ENCODE measurements around the gene SLC22A16.

SLC22A16 gene

DNA sequence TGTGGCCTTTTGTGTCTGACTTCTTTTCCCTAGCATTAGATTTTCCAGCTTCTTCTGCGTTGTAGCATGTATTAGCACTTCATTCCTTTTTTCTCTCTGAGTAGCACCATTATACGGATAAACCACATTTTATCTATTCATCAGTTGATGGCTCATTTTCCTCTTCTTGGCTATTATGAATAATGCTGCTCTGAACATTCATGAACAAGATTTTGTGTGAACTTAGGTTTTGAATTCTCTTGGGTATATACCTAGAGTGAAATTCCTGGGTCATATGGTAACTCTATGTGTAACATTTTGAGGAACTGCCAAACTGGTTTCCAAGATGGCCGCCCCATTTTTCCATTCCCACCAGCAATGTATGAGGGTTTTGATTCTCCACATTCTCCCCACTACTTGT is 28.7 kb downstream of the SLC22A16 start:
- DNase-seq (ENCODE audit: low spot score) = no peak

- DNase-seq (ENCODE audit: low spot score) = no peak
These were observed 30.0 kb downstream of the SLC22A16 start for GRCh38 chr6:110446405-110446804.

DNA sequence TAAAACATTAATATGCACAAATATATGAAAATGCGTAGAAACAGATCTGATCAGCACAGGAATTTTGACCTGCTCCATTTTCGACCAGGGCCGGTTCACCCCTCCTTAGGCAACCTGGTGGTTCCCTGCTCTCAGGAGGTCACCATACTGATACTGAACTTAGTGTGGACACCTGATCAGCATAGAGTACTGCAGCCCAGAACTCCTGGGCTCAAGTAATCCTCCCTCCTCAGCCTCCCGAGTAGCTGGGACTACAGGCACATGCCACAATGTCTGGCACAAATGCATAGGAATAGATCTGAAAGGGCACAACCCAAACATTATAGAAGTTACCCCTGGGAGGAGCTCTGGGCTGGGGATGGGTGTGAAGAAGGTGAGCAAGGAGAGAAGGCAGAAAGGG is 36.4 kb downstream of the SLC22A16 start:
- no peak for DNase-seq (ENCODE audit: low spot score)

DNA sequence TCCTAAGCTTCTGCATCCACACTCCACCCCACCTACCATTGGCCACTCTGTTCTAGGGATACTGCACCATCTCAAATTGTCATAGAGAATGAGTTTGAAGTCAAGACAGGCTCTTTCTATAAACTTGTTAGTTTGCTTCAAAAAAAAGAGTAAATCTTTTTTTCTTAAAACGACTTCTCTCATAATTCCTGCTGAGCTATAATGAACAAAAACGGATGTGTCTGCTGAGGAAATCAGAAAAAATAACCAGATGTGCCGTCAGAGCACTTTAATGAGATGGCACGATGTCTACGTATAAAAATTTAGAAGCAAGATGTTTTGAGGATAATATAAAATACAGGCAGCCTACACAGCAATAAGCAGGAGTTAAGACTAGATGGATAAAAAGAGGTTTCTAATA is 37.1 kb downstream of the SLC22A16 start:
- DNase-seq (ENCODE audit: low spot score) = no peak

DNA sequence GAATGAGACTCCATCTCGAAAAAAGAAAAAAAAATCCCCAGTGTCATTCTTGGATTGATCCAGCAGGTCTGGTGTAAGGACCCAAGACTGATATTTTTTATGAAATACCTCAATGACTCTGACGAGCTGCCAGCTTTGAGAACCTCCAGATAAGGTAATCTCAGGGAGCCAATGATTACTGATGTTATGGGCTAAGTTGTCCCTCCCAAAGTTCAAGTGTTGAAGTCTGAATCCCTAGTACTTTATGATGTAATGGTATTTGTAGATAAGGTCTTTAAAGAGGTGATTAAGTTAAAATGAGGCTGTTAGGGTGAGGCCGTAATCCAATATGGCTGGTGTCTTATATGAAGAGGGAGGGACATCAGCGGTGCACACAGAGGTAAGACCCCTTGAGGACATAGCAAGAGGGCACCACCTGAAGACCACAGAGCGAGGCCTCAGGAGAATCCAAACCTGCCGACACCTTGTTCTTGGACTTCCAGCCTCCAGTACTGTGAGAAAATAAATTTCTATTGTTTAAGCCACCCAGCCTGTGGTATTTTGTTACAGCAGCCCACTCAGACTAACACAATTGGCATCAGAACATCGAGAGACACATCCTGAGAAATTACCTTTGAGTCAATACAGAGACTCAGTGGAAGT is 41.3 kb downstream of the SLC22A16 start:
- no peak for DNase-seq (ENCODE audit: low spot score)

DNA sequence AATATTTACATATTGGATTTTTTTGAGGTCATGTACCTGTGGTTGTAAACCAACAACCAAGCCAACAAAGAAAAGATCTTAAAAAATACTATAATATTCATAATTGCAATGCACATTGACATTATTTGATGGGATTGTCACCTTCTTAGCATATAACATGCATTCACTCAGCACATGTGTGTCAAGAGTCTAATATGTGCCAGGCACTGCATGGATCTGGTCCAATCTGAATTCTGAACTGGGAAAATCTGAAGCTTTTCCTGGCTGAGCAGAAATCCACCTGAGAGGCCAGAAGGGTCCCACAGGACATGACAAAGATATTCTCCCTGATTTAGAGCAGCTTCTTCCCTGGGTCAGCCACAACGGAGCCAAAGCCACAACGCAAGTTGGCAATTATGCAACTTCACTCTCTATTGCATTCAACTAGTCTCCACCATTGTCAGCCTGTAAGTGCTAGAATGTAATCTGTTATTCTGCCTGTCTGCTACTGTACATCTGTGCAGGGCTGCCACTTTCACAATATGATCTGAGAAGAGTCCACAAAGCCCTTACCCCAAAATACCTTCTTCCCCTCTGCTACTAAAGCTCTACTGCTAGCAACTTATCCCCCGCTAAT is 44.0 kb downstream of the SLC22A16 start:
- no peak for DNase-seq (ENCODE audit: low spot score)

- DNase-seq (ENCODE audit: low spot score) = no peak
These were observed 45.7 kb downstream of the SLC22A16 start for GRCh38 chr6:110430741-110431140.

DNA sequence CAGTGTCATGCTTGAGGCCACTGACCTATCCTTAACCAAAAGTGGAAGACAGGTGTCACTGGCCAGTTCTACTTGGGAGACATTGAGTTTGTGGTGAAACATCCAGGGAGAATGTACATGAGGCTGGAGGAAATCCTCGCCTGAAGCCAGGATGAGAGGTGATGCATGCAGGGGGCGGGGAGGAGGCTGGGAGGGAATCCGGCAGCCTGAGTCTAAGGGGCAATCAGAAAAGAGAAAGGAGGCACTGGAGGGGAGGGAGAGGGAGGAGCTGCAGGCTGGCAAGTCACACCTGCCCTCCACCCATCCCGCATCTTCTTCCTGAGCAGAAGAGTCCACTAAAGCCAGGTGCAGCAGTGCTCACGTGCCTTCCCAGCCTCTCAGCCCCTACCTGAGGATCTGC is 46.2 kb downstream of the SLC22A16 start:
- DNase-seq (ENCODE audit: low spot score) = no peak

DNA sequence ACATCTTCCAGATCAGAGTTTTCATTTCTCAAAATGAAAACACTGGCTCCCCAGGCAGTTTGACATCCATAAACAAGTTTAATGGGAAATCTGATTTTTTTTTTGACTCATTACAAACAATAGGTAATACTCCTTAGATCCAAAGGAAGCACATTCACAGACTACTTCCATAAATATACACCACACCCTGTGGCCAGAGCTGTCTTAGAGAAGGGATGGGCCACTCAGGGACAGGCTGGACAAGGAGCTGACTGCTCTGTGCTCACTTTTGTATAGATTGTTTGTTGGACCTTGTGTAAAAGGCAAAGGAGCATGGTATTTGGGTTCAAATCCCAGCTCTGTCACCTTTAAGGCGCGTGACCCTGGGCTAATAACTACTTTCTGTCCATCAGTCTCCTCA is 48.3 kb downstream of the SLC22A16 start:
- DNase-seq (ENCODE audit: low spot score) = no peak

GRCh38 chr6:110425816-110426215 is 50.6 kb downstream of the SLC22A16 start:
- DNase-seq (ENCODE audit: low spot score) = no peak

DNA sequence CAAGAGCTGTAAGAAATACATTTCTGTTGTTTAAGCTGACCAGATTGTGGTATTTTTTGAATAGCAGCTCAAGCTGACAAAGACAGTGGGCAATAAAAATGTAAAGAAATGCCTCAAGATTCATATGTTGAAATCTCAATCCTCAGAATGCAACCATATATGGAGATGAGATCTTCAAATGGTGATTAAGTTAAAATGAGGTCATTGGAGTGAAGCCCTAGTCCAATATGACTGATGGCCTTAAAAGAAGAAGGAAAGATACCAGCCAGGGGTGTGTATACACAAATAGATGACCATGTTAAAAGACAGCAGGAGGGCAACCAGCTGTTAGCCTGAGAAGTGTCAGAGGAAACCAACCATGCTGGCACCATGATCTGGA is 54.0 kb downstream of the SLC22A16 start:
- DNase-seq (ENCODE audit: low spot score) = no peak

DNA sequence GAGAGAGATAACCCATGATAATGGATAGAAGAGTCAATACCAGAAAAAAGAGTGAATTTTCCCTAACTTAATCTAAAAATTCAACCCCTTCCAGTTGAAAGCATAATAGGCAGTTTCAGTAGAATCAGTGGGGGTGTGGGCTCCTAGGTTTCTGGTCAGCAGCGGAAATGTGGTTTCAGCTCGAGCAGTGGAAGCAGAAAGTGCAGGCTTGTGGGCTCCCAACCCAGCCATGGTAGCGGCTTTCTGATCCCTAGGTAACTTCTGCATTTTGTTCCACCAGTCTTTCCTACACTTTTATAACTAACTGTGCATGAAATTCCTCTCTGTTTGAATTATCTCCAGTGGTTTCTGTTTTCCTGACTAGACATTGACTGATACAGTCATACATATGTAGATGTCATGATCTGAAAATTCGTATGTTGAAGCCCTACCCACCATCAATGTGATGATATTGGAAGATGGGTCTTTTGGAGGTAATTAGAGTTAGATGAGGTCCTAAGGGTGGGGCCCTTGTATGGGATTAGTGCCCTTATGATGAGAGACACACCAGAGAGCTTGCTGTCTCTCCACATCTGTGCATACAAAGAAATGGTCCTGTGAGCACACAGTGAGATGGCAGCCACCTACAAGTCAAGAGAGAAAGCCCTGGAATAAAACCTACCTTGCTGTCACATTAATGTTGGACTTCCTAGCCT is 54.5 kb downstream of the SLC22A16 start:
- DNase-seq (ENCODE audit: low spot score) = no peak

- no peak for DNase-seq (ENCODE audit: low spot score)
These were observed 57.2 kb downstream of the SLC22A16 start for GRCh38 chr6:110419028-110419739.

DNA sequence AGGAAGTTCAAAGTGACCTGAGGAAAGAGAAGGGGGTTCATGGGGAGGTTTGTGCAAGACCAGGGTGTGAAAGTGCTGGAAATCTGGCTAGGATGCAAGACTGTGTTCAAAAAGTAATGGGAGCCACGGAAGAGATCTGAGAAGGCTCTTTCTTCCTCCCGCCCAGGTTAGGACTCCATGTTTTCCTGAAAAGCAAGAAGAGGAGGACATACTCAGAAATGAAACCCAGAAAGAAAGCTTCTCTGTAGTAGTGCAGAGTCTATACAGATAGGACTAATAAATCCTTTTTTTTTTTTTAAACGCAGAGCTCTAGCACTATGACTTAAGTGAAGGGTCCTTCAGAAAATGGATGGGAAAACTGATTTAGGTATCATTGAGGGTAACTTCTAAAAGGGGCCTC is 57.8 kb downstream of the SLC22A16 start:
- DNase-seq (ENCODE audit: low spot score) = no peak

DNA sequence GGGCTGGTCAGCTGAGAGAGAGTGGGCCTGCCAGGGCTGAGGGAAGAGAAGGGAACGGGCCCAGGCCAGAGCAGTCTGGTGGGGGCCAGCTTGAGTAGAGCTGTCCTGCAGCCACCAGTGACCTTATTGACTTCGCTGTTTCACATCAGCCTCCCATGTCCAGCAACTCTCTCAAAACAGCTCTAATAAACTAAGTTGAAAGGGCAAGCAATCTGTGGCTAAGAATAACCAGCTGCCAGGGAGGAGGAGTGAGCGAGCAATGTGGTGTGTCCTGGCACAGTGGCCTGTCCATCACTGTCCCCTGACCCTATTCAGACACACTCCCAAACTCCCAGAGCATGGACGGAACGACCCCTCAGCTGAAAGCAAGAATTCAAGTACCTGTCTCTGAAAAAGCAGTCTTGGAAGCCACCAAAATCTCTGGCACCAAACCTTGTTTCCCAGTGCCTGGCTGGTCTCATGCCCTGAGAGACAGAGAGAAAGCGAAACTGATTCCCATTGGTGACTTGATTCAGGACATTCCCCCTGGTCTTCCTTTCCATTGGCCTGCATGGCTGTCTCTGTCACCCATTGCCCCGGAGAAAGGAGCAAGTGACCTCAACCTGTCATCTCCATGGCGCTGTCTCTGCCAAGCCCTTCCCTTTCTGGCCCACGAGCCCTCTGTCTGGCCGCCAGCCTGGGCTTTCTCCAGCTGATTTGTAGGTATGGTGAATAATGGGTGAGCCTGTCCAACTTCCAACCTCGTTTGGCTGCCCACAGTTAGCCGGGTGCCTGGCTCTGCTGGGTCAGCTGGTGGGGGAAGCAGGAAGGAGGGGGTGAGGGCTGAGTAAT is 61.1 kb downstream of the SLC22A16 start, which contains the start of gene DDO:
Gene DDO (minus strand): TSS at position 490 of the 831 bp plus-strand sequence. CDS start 2,113 bp downstream, outside the sequence.
- peak; percentile 74 for DNase-seq (ENCODE audit: low spot score)

- DNase-seq (ENCODE audit: low spot score) = no peak
These were observed 61.7 kb downstream of the SLC22A16 start for GRCh38 chr6:110414669-110415068.

- DNase-seq (ENCODE audit: low spot score) = no peak
These were observed 64.1 kb downstream of the SLC22A16 start for GRCh38 chr6:110412360-110412759.

DNA sequence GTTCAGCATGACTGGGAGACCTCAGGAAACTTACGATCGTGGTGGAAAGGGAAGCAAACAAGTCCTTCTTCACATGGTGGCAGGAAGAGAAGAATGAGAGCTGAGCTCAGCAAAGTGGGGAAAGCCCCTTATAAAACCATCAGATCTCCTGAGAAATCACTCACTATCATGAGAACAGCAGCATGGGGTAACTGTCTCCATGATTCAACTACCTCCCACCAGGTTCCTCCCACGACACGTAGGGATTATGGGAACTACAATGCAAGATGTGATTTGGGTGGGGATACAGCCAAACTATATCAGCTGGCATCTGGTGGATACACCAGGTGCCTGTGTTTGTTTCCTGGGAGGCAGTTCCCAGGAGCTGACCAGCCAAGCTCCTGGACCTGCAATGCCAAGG is 65.9 kb downstream of the SLC22A16 start:
- DNase-seq (ENCODE audit: low spot score) = no peak

GRCh38 chr6:110409794-110410193 is 66.6 kb downstream of the SLC22A16 start:
- DNase-seq (ENCODE audit: low spot score) = no peak

GRCh38 chr6:110408901-110409300 is 67.5 kb downstream of the SLC22A16 start:
- DNase-seq (ENCODE audit: low spot score) = no peak

DNA sequence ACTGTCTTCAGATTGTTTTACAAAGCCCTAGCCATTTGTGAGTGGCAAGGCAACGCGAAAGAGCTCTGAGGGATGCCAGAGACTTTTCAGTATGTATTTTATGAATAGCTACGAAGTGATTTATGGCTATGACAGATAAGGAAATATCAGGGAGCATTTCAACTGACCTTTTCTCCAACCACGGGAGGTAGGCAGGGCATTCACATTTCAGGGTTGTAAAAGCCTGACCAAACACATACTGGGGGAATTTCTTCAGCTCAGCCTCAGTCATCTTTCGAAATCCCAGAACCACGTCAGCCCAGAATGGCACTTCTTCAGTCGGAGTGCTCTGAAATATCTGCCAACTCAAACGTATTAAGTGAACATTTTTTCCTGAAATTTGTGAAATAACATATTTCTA is 71.8 kb downstream of the SLC22A16 start:
- DNase-seq (ENCODE audit: low spot score) = no peak

Data from LoVo (cell line).